Activated T-cell treated with anti-CD3 and anti-CD28 coated beads, Interleukin-2, amount 50 U/mL, for 4 hours (primary cell): Measurements from ENCODE around the gene MEIS3. TPM values are rescaled to one million over a fixed set of nuclear protein-coding genes. Genes with fewer than 3 reads are reported as not detected.
"Not testable (repeated sequence)": the region's sequence is repeated elsewhere in the genome, so short reads cannot be mapped to it uniquely, and the experiment has no call there.

ENCODE experiments used
- ATAC-seq, 2 donors: fragments of 200-7000 bp; cut with Tn5 transposase; one replicate each; pipeline ENCODE4 v1.10.0; 2021
- DNase-seq: peaks from one replicate; pipeline ENCODE4 v3.0.0-alpha.2; 2020
- H3K27me3 Mint-ChIP-seq: one replicate; pipeline ENCODE4 v1.8.0; 2021; ENCODE audit warnings: low read depth, mixed read lengths
- H3K36me3 Mint-ChIP-seq: one replicate; pipeline ENCODE4 v1.8.0; 2022; ENCODE audit warnings: mixed read lengths; ENCODE audit not compliant: insufficient read depth
- H3K4me1 Mint-ChIP-seq: one replicate; pipeline ENCODE4 v1.8.0; 2021; ENCODE audit warnings: low read depth, mixed read lengths
- H3K4me3 Mint-ChIP-seq: one replicate; pipeline ENCODE4 v1.8.0; 2021; ENCODE audit warnings: mild to moderate bottlenecking, moderate library complexity, mixed read lengths
- H3K9me3 Mint-ChIP-seq: one replicate; pipeline ENCODE4 v1.8.0; 2021; ENCODE audit warnings: mixed read lengths
- total RNA-seq, 3 donors: library from RNA; stranded (reverse); gene quantifications; one replicate each; pipeline ENCODE4 v1.2.1, GENCODE V29; 2021

The MEIS3 gene
- total RNA-seq, 3 donors from 2014 or later = 0.16 TPM; not detected in 2

DNA sequence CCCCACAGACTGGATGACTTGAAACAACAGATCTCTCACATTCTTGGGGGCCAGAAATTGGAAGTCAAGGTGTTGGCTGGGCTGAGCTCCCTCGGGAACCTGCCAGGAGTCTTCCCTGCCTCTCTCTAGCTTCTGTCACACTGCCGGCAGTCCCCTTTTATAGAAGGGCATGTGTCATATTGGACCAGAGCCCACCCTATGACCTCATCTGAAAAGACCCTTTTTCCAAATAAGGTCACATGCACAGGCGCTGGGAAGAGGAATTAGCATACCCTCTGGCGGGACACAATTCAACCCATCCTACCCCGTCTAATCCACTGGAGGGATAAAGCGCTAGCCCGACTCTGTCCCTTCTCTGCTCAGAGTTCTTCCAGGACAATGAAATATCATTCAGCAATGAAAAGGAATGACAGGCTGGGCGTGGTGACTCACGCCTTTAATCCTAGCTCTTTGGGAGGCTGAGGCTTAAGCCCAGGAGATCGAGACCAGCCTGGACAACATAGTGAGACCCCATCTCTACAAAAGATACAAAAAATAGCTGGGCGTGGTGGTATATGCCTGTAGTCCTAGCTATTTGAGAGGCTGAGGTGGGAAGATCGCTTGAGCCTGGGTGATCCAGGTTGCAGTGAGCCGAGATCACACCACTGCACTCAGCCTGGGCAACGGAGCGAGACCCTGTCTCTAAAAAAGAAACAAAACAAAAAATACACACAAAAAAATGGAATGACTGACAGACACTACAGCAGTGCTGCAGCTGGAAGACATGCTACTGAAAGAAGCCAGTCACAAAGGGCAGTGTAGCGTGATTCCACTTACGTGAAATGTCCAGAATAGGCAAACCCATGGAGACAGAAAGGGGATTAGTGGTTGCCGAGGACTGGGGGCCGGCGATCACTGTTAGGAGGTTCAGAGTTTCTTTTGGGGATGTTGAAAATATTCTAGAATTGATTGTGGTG lies 28.5 kb downstream of the MEIS3 start:
- Mint-ChIP-seq H3K27me3 (peaks cover 15% of the 10 kb centered on the region), H3K4me3 (no peak overlapping the region), H3K36me3 (no peaks in the 10 kb centered on the region), H3K9me3 (no peaks in the 10 kb centered on the region), H3K4me1 (peaks cover 2% of the 10 kb centered on the region)
- DNase-seq (no peak), ATAC-seq (no peak)

DNA sequence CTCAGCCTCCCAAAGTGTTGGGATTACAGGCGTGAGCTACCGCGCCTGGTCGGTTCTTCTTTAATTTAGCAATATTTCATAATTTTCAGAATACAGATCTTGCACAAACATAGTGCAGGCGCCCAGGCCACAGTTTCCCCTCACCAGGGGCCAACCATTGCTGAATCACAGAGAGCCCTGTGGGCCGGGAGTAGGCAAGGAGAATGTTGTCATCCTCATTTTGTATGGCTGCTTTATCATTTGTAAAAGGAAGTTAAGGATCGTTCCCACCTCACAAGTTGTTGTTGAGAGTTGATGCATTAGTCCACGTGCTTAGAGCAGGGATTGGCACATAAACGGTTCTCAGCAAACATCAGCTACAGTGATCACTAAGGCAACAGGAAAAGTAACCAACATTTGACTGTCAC lies 30.2 kb downstream of the MEIS3 start:
- peaks cover 13% of the 10 kb centered on the region for H3K27me3 Mint-ChIP-seq
- H3K4me1 Mint-ChIP-seq = peaks cover 2% of the 10 kb centered on the region
- H3K9me3 Mint-ChIP-seq = no peaks in the 10 kb centered on the region
- no peak overlapping the region for H3K4me3 Mint-ChIP-seq
- ATAC-seq (no peak), DNase-seq (no peak)
- no peaks in the 10 kb centered on the region for H3K36me3 Mint-ChIP-seq

DNA sequence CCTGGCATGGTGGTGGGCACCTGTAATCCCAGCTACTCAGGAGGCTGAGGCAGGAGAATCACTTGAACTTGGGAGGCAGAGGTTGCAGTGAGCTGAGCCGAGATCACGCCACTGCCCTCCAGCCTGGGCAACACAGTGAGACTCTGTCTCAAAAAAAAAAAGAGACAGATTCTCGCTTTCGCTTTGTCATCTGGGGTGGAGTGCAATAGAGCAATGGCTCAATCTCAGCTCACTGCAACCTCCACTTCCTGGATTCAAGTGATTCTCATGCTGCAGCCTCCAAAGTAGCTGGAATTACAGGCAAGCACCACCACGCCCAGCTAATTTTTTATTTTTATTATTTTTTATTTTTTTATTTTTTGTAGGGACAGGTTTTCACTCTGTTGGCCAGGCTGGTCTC lies 30.6 kb downstream of the MEIS3 start:
- H3K36me3 Mint-ChIP-seq, H3K9me3 Mint-ChIP-seq, H3K4me3 Mint-ChIP-seq, H3K27me3 Mint-ChIP-seq, H3K4me1 Mint-ChIP-seq, DNase-seq, ATAC-seq: not testable (repeated sequence)

DNA sequence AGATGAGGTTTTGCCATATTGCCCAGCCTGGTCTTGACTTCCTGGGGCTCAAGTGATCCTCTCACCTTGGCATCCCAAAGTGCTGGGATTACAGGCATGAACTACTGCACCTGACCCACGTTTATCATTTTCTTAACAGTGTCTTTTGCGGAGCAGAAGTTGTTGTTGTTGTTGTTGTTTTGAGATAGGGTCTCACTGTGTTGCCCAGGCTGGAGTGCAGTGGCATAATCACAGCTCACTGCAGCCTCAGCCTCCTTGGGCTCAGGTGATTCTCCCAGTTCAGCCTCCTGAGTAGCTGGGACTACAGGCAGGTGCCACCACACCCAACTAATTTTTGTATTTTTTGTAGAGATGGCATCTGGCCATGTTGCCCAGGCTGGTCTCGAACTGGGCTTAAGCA lies 31.7 kb downstream of the MEIS3 start:
- ATAC-seq, H3K27me3 Mint-ChIP-seq, H3K4me1 Mint-ChIP-seq, H3K36me3 Mint-ChIP-seq, H3K9me3 Mint-ChIP-seq, DNase-seq, H3K4me3 Mint-ChIP-seq: not testable (repeated sequence)

DNA sequence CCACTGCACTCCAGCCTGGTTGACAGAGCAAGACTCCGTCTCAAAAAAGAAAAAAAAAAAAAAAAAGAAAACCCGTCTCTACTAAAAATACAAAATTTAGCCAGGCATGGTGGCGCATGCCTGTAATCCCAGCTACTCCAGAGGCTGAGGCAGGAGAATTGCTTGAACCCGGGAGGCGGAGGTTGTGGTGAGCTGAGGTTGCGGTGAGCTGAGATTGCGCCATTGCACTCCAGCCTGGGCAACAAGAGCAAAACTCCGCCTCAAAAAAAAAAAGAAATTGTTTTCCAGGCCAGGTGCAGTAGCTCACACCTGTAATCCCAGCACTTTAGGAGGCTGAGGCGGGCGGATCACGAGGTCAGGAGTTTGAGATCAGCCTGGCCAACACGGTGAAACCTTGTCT lies 32.7 kb downstream of the MEIS3 start:
- H3K9me3 Mint-ChIP-seq, H3K36me3 Mint-ChIP-seq, DNase-seq, H3K4me3 Mint-ChIP-seq, H3K27me3 Mint-ChIP-seq, ATAC-seq: not testable (repeated sequence)
- H3K4me1 Mint-ChIP-seq = peaks cover 17% of the 10 kb centered on the region

DNA sequence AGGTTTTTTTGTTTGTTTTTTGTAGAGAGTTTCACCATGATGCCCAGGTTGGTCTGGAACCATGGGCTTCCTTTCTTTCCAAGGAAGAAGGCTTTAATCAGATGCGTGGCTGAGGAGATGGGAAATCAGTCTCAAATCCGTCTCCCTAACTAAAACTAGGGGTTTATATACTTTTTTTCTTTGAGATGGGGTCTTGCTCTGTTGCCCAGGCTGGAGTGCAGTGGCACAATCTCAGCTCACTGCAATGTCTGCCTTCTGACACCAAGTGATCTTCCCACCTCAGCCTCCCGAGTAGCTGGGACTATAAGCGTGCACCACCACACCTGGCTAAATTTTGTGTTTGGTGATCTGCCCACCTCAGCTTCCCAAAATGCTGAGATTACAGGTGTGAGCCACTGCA lies 34.8 kb downstream of the MEIS3 start:
- not testable (repeated sequence) for H3K9me3 Mint-ChIP-seq, H3K36me3 Mint-ChIP-seq, H3K4me3 Mint-ChIP-seq, ATAC-seq, H3K27me3 Mint-ChIP-seq, DNase-seq
- peaks cover 20% of the 10 kb centered on the region for H3K4me1 Mint-ChIP-seq

DNA sequence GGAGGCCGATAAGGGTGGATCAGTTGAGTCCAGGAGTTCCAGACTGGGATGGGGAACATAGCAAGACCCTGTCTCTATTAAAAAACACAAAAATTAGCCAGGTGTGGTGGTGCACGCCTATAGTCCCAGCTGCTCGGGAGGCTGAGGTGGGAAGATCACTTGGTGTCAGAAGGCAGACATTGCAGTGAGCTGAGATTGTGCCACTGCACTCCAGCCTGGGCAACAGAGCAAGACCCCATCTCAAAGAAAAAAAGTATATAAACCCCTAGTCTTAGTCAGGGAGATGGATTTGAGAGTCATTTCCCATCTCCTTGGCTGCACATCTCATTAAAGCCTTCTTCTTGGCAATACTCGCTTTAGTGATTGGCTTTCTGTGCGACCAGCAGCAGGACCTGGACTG lies 35.4 kb downstream of the MEIS3 start:
- not testable (repeated sequence) for DNase-seq, H3K27me3 Mint-ChIP-seq
- H3K36me3 Mint-ChIP-seq = peaks cover 12% of the 10 kb centered on the region

DNA sequence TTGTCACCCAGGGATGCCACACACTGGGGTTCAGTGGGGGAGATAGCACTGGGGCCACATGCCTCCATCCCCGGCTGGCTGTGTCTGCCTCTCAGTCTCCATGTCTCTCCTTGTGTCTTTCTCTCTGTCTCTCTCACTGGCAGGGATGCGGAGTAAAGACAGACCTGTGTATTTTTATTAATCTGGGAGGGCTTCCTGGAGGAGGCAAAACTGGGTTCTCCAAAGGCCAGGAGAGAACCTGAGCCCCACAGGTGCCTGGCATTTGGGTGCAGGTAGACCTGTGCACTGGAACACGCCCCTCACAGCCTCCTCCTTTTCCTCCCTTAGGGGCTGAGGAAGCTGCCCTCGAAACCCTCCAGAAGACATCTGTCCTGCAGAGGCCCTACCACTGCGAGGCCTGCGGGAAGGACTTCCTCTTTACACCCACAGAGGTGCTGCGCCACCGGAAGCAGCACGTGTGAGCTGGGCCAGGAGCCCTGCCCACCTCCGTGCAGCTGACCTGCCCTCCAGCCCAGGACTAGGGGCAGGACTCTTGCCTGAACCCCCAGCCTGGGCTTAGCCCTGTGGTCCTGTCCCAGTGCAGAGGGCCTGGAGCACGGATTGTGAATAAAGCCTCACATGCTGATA lies 37.6 kb downstream of the MEIS3 start:
- ATAC-seq (peak in 1 of 2 donors; percentile 39), DNase-seq (no peak)
- no peak overlapping the region for H3K4me3 Mint-ChIP-seq
- H3K9me3 Mint-ChIP-seq = no peaks in the 10 kb centered on the region
- H3K27me3 Mint-ChIP-seq = no peaks in the 10 kb centered on the region
- H3K4me1 Mint-ChIP-seq = peaks cover 20% of the 10 kb centered on the region
- peaks cover 18% of the 10 kb centered on the region for H3K36me3 Mint-ChIP-seq

More for the DNA sequence above, 35.4 kb downstream of the MEIS3 start:
- not testable (repeated sequence) for H3K9me3 Mint-ChIP-seq, H3K4me3 Mint-ChIP-seq, ATAC-seq
- H3K4me1 Mint-ChIP-seq = peaks cover 20% of the 10 kb centered on the region

DNA sequence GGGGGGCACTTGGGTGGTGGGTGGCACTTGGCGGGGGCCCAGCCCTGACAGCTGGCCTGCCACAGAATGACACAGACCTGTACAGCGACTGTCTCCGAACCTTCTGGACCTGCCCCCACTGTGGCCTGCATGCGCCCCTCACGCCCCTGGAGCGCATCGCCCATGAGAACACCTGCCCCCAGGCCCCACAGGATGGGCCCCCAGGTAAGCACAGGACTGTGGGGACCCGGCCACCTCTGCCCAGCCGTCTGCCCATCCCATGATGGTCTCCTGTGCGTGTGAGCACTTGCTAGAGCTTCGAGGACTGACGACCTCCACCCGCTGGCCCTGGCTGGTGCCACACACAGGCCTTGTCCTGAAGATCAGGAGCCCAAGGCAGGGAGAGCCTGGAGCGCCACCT lies 38.2 kb downstream of the MEIS3 start:
- peaks cover 18% of the 10 kb centered on the region for H3K36me3 Mint-ChIP-seq
- no peak overlapping the region for H3K4me3 Mint-ChIP-seq
- H3K27me3 Mint-ChIP-seq = no peaks in the 10 kb centered on the region
- DNase-seq = no peak
- no peak for ATAC-seq
- H3K4me1 Mint-ChIP-seq = peaks cover 20% of the 10 kb centered on the region
- no peaks in the 10 kb centered on the region for H3K9me3 Mint-ChIP-seq

DNA sequence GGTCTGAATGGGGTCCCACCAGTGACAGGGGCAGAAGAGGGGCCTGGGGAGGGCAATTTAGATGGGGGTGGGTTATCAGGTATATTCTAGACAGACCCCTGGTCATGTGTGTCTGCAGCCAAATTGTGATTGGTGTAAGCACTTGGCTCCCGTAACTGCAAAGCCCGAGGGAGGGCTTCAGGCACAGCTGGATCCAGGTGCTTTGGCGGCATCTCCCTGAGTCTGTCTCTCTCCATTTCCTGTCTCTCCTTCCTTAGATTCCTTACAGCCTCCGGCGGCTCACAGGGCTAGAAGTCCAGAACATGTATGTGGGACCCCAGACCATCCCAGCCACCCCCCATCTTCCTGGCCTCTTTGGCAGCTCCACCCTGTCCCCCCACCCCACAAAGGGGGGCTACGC lies 38.8 kb downstream of the MEIS3 start:
- Mint-ChIP-seq H3K36me3 (peaks cover 20% of the 10 kb centered on the region), H3K9me3 (no peaks in the 10 kb centered on the region), H3K4me1 (peaks cover 20% of the 10 kb centered on the region), H3K4me3 (no peak overlapping the region), H3K27me3 (no peaks in the 10 kb centered on the region)
- no peak for DNase-seq
- ATAC-seq = no peak

DNA sequence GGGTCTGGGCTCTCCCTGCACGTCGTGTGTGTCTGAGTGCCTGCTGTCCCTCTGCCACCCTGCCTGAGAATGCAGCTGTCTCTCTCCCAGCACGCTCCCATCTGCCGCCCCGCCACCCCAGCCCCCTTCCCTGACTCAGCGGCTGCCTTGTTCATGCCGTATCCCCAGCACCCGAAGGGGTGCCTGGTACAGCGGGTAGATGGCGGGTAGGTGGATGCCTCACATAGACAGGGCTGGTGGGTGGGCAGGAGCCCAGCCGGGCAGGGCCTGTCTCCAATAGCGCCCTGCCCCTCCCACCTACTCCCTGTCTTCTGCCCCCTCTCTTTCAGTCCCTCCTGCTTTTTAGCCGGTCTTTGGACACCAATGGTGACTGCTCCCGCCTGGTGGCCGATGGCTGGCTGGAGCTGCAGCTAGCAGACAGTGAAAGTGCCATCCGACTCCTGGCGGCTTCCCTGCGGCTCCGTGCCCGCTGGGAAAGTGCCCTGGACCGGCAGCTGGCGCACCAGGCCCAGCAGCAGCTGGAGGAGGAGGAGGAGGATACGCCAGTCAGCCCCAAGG lies 39.9 kb downstream of the MEIS3 start:
- DNase-seq (no peak), ATAC-seq (no peak)
- H3K9me3 Mint-ChIP-seq = no peaks in the 10 kb centered on the region
- no peaks in the 10 kb centered on the region for H3K27me3 Mint-ChIP-seq
- peaks cover 20% of the 10 kb centered on the region for H3K4me1 Mint-ChIP-seq
- no peak overlapping the region for H3K4me3 Mint-ChIP-seq
- H3K36me3 Mint-ChIP-seq = peaks cover 22% of the 10 kb centered on the region

DNA sequence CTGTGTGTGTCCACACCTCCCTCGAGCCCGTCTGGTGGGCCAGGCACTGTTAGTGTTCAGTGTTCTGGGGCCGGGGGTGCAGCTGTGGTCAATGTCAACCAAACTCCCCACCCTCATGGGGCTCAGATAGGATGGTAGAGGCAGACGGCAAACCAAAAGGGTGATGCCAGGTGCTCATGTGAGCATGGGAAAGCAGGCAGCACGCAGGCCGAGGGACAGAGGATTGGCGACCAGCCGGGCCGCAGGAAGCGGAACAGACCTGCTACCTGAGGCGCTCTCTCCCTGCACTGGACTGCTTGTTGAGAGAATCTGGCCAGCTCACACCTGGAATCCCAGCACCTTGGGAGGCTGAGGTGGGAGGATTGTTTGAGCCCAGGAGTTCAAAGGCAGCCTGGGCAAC lies 41.1 kb downstream of the MEIS3 start:
- ATAC-seq (no peak), DNase-seq (no peak)
- Mint-ChIP-seq H3K27me3 (no peaks in the 10 kb centered on the region), H3K4me1 (peaks cover 15% of the 10 kb centered on the region), H3K36me3 (peaks cover 23% of the 10 kb centered on the region), H3K4me3 (no peak overlapping the region), H3K9me3 (no peaks in the 10 kb centered on the region)

DNA sequence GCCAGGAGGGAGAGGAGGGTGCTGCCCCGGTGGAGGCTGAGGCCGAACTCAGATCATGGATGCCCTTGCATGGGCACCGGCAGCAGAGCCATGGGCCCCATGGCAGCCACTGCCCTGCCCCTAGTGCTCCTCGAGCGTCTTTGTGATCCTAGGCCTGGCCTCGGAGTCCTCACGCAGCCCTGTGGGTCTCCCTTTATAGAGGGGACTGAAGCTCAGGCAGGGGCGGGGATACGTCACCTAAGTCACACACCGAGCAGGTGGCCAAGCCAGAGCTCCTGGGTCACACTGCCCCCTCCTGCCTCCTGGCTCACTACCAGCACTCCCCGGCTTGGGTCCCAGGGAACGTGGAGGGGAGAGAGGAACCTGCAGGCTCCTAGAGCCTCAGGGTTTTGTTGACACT lies 41.5 kb downstream of the MEIS3 start:
- H3K4me3 Mint-ChIP-seq = no peak overlapping the region
- DNase-seq (no peak), ATAC-seq (no peak)
- peaks cover 23% of the 10 kb centered on the region for H3K36me3 Mint-ChIP-seq
- H3K27me3 Mint-ChIP-seq = no peaks in the 10 kb centered on the region
- H3K4me1 Mint-ChIP-seq = peaks cover 12% of the 10 kb centered on the region
- H3K9me3 Mint-ChIP-seq = no peaks in the 10 kb centered on the region

DNA sequence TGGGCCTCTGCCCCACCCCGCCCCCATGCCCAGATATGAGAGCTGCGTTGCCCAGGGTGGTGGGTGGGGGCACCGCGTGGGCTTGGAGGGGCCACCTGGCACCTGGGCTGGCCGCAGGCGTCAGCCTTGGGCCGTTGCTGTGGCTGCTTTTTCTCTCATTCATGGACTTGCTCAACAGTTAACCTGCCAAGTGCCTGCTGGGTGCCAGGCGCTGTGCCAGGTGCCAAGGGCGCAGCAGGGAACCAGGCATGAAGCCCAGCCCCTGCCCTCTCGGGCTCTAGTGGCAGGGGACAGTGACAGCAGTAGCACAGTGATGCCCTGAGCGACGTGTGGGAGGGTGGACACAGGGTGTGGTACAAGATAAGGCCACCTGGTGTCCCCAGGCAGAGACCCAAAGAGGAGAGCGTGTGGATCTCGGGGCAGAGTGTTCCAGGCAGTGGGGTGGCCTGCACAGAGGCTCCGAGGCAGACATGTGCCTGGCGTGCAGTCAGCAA lies 42.1 kb downstream of the MEIS3 start:
- no peak for DNase-seq
- no peak overlapping the region for H3K4me3 Mint-ChIP-seq
- no peaks in the 10 kb centered on the region for H3K27me3 Mint-ChIP-seq
- H3K36me3 Mint-ChIP-seq = peaks cover 23% of the 10 kb centered on the region
- no peak for ATAC-seq
- no peaks in the 10 kb centered on the region for H3K9me3 Mint-ChIP-seq
- peaks cover 10% of the 10 kb centered on the region for H3K4me1 Mint-ChIP-seq
